ENCODE results near the gene LRRC8A. TPM values are rescaled to one million over a fixed set of nuclear protein-coding genes. Genes with fewer than 3 reads are reported as not detected.

Gene LRRC8A
- total and polyA plus RNA-seq, 2 of the 13 experiments (the other 11 are each of a cell fraction or from before 2014, with no cell fraction given) = 16.1 to 40.6 TPM

DNA sequence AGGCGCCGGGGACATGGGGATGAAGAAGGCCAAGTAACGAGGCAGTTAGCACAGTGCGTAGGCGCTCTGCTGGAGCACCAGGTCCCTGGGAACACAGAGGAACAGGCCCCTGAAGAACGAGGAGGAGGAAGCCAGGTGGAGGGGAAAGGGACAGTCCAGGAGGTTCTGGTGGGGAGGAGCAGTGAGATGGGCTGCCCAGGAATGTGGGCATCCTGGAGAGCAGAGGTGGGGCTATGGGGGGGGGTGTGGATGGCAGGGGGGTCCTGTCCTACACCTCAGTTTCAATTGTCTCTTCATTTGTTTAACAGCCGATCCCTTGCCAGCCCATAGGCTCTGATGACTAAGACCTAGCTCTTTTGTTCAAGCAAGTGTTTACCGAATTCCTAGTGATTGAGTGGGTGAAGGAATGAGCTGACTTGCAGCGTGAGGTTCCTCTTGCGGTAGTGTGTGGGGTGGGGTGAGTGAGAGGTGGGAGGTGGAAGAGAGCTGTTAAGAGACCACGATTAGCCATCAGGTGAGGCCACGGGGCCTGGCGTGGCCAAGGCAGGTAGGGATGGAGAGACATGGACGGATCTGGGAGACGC is 30.4 kb downstream of the LRRC8A start (continued):
- TF ChIP-seq ZNF556 (CRISPR knock-in tag; IDR thresholded peaks at IDR 0.05; ENCODE audit: borderline replicate concordance) (no peak), TCF12 (IDR thresholded peaks at IDR 0.05) (no peak), TCF12 (CRISPR knock-in tag; IDR thresholded peaks at IDR 0.05) (no peak), ZNF652 (CRISPR knock-in tag; IDR thresholded peaks at IDR 0.05; ENCODE audit: borderline replicate concordance, low read depth) (no peak), ZNF530 (CRISPR knock-in tag; IDR thresholded peaks at IDR 0.05; ENCODE audit: low read depth) (no peak), ZNF703 (CRISPR knock-in tag; IDR thresholded peaks at IDR 0.05; ENCODE audit: borderline replicate concordance) (no peak)
- TF ChIP-seq, protein P1, sequence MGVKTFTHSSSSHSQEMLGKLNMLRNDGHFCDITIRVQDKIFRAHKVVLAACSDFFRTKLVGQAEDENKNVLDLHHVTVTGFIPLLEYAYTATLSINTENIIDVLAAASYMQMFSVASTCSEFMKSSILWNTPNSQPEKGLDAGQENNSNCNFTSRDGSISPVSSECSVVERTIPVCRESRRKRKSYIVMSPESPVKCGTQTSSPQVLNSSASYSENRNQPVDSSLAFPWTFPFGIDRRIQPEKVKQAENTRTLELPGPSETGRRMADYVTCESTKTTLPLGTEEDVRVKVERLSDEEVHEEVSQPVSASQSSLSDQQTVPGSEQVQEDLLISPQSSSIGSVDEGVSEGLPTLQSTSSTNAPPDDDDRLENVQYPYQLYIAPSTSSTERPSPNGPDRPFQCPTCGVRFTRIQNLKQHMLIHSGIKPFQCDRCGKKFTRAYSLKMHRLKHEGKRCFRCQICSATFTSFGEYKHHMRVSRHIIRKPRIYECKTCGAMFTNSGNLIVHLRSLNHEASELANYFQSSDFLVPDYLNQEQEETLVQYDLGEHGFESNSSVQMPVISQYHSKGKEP (CRISPR knock-in tag; IDR thresholded peaks at IDR 0.05) = no peak

DNA sequence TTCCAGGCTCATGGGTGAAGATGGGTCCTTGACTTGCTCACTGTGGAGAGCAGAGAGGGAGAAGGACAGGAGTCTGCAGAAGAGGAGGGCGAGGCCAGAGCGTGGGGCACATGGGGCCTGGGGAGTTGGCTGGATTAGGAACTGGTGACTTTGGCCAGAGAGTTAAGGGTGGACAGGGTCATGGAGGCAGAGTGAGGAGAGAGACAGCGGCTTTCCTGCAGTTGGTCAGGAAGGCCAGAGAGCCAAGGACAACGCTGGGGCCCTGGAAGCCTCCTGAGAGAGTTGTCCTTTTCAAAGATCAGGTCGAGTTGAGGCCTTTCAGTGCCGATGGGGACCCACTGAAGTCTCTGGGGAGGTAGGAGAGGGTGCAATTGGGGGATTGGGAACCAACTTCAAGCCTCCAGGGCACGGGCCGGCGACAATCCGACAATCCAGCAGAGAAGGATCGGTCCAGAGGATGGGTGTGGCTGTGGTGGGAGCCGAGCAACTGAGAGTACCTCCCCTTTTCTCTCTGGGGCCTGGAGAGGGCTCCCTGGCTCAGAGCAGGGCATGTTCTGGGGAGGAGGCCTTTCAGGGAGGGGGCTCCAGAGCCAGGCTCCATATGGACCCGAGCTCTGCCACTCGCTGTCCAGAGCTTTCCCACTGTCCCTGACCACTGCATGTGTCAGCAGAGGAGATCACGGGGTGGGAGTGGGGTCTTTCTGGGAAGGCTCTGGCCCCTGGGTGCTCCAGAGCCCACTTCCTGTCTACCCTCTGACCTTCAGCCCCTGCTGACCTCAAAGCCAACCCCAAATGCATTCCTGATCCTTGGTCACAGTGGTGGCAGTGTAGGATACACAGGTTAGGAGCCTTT is 31.3 kb downstream of the LRRC8A start:
- DNase-seq (ENCODE audit: low spot score) (no peak), ATAC-seq (peak; percentile 60), FAIRE-seq (no peak)
- Histone ChIP-seq H3K27ac (ENCODE audit: extremely low read length, insufficient read depth, low read length) (peak overlapping the region; percentile 70), H3K79me2 (ENCODE audit: insufficient read depth, low read length) (peaks cover 9% of the 10 kb centered on the region), H3K36me3 (replicated peaks in 1 of 2; ENCODE audit: control insufficient read depth in 1 of 2, insufficient read depth in 2 of 2, low read length in 2 of 2) (peaks cover 27 to 42% of the 10 kb centered on the region in 2 experiments), H2AFZ (ENCODE audit: low read length) (no peak overlapping the region), H3K4me2 (ENCODE audit: low read depth, low read length) (peak overlapping the region; percentile 37; the same call in 1 of the 2 replicates), H3K9me3 (ENCODE audit: low read length) (no peaks in the 10 kb centered on the region), H3K4me3 (replicated peaks in 1 of 3; ENCODE audit: insufficient read depth in 1 of 3, low read depth in 2 of 3, low read length in 3 of 3) (no peak overlapping the region; a peak in 1 of 6 replicates), H3K27me3 (ENCODE audit: control insufficient read depth in 1 of 2, insufficient read depth in 2 of 2, low read length in 2 of 2) (no peaks in the 10 kb centered on the region), H3K4me1 (ENCODE audit: insufficient read depth, low read length) (peaks cover 77% of the 10 kb centered on the region), H4K20me1 (ENCODE audit: insufficient read depth, low read length) (no peaks in the 10 kb centered on the region), H3K9ac (ENCODE audit: insufficient read depth, low read depth, low read length) (peak overlapping the region; percentile 45; the same call in 1 of the 2 replicates)
- WGBS (ENCODE audit: low lambda C conversion rate) = 52% methylated on average over 8 of the region's 15 CpGs
- in situ Hi-C loops (cut with HindIII; ENCODE audit: extremely low pct_ligation_motif_present, low pct_unique_long_range_greater_than_20kb) (no loop called here), intact Hi-C loops (cut with micrococcal nuclease; ENCODE audit: unreplicated experiment) (no loop called here)
- ChIA-PET CTCF (ENCODE audit: low intra/inter-chr PET ratio, low total read pairs) (no interaction called here), POLR2A (interaction anchor here (0.9 to 2.8 kb wide), 5 partner anchors 9 to 37 kb away, joined by 3 to 14 read pairs (median 6); partner anchors contain the start of genes KYAT1 and LRRC8A)
- BruUV-seq (replicated peaks) = no TSS peak
- TF ChIP-seq, protein P2, sequence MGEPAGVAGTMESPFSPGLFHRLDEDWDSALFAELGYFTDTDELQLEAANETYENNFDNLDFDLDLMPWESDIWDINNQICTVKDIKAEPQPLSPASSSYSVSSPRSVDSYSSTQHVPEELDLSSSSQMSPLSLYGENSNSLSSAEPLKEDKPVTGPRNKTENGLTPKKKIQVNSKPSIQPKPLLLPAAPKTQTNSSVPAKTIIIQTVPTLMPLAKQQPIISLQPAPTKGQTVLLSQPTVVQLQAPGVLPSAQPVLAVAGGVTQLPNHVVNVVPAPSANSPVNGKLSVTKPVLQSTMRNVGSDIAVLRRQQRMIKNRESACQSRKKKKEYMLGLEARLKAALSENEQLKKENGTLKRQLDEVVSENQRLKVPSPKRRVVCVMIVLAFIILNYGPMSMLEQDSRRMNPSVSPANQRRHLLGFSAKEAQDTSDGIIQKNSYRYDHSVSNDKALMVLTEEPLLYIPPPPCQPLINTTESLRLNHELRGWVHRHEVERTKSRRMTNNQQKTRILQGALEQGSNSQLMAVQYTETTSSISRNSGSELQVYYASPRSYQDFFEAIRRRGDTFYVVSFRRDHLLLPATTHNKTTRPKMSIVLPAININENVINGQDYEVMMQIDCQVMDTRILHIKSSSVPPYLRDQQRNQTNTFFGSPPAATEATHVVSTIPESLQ (CRISPR knock-in tag; conservative IDR thresholded peaks at IDR 0.05) = no peak
- TF ChIP-seq TBX2 (CRISPR knock-in tag; IDR thresholded peaks at IDR 0.05; ENCODE audit: borderline replicate concordance) = peak; percentile 54; the same call in 1 of the 2 replicates
- TF ChIP-seq, protein P3, sequence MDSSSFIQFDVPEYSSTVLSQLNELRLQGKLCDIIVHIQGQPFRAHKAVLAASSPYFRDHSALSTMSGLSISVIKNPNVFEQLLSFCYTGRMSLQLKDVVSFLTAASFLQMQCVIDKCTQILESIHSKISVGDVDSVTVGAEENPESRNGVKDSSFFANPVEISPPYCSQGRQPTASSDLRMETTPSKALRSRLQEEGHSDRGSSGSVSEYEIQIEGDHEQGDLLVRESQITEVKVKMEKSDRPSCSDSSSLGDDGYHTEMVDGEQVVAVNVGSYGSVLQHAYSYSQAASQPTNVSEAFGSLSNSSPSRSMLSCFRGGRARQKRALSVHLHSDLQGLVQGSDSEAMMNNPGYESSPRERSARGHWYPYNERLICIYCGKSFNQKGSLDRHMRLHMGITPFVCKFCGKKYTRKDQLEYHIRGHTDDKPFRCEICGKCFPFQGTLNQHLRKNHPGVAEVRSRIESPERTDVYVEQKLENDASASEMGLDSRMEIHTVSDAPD (CRISPR knock-in tag; IDR thresholded peaks at IDR 0.05) = 0 out of 2 replicates have a peak, but pooled peaks have one; percentile 28
- no peak for TF ChIP-seq ZNF337 (CRISPR knock-in tag; IDR thresholded peaks at IDR 0.05; ENCODE audit: borderline replicate concordance, low read depth)
- no peak for TF ChIP-seq HNRNPH1 (optimal IDR thresholded peaks at IDR 0.05; ENCODE audit: low read depth, low read length)
- TF ChIP-seq ZNF652 (CRISPR knock-in tag; IDR thresholded peaks at IDR 0.05; ENCODE audit: borderline replicate concordance, low read depth) = no peak
- TF ChIP-seq PHF21A (CRISPR knock-in tag; IDR thresholded peaks at IDR 0.05) = peak; percentile 19; the same call in 1 of the 2 replicates
- TF ChIP-seq FOXA3 (CRISPR knock-in tag; IDR thresholded peaks at IDR 0.05) = peak; percentile 26; the same call in 1 of the 2 replicates
